ENCODE results near the gene CNPY2. TPM values are rescaled to one million over a fixed set of nuclear protein-coding genes. Genes with fewer than 3 reads are reported as not detected.
"Not testable (repeated sequence)": the region's sequence is repeated elsewhere in the genome, so short reads cannot be mapped to it uniquely, and the experiment has no call there.

The CNPY2 gene
- total and polyA plus RNA-seq, 4 experiments from 2014 or later = 93.5 to 184 (median 135) TPM

DNA sequence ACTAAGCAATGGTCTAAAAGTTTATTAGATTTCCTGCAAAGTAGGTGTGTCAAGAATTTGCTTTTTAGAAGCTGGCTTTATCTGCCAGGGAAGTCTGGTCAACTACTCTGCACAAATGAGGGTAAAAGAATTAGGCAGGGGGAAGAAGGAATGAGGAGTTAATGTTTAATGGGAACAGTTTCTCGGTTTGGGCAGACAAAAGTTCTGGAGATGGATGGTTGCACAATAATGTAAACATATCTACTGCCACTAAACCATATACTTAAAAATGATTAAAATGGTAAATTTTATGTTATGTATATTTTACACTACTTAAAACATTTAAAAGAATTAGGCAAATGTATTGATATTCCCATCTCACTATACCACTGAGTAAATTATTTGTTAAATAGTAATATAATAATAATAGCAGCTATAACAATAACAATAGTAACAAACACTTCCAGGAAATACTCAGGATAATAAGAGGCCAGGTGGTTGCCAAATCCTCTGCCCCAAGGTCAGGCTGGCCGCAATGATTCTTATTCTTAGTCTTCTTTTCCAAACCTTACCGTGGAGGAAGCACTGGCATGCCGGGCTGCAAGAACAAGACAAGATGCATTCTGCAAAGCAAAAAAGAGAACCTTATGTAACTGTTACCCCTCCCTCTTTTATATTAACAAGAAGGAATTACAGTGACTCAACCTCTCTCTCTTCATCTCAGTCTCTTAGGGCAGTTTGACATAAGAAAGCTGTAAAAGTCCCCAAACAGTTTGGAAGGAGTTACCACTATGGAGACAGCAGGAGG, 29.6 kb downstream of the CNPY2 start:
- Histone ChIP-seq H3K9me3 (ENCODE audit: control insufficient read depth in 1 of 2, low read length in 2 of 2) (no peaks in the 10 kb centered on the region), H3K4me1 (ENCODE audit: insufficient read depth, low read length) (peaks cover 6% of the 10 kb centered on the region), H3K4me3 (ENCODE audit: low read length in 2 of 2) (no peak overlapping the region), H3K36me3 (ENCODE audit: insufficient read depth, low read length) (peaks cover 43% of the 10 kb centered on the region), H3K27ac (ENCODE audit: low read depth, low read length) (no peak overlapping the region), H3K27me3 (ENCODE audit: insufficient read depth, low read length) (no peaks in the 10 kb centered on the region)
- CTCF ChIA-PET (ENCODE audit: partially characterized antibody) = interaction anchor here (1.0 to 1.5 kb wide), 5 partner anchors 23 to 178 kb away, joined by 3 to 8 read pairs (median 4); partner anchors contain the start of gene RNF41
- Mint-ChIP-seq H3K27me3 (no peaks in the 10 kb centered on the region), H3K36me3 (peaks cover 35 to 49% of the 10 kb centered on the region in 2 donors), H3K4me3 (no peak overlapping the region), H3K27ac (peak overlapping the region in 6 of 7 donors; percentile 32 to 79 (median 60)), H3K9me3 (no peaks in the 10 kb centered on the region), H3K4me1 (peaks cover 6 to 18% (median 10%) of the 10 kb centered on the region in 4 donors)
- no peak for DNase-seq
- intact Hi-C loops (cut with micrococcal nuclease) = no loop called here
- POLR2A ChIA-PET (ENCODE audit: partially characterized antibody) = interaction anchor here (1.0 kb wide), 2 partner anchors 13 to 19 kb away, joined by 3 to 4 read pairs; partner anchors contain the start of gene CS

GRCh38 chr12:56284263-56284662, 31.5 kb downstream of the CNPY2 start:
- H3K27me3 Mint-ChIP-seq; H3K4me3 Mint-ChIP-seq; H3K9me3 ChIP-seq (ENCODE audit: control insufficient read depth in 1 of 2, low read length in 2 of 2); H3K4me1 ChIP-seq (ENCODE audit: insufficient read depth, low read length); H3K27ac ChIP-seq (ENCODE audit: low read depth, low read length); H3K4me3 ChIP-seq (ENCODE audit: low read length in 2 of 2); POLR2A ChIA-PET (ENCODE audit: partially characterized antibody); DNase-seq; H3K4me1 Mint-ChIP-seq; H3K27me3 ChIP-seq (ENCODE audit: insufficient read depth, low read length); H3K9me3 Mint-ChIP-seq; H3K27ac Mint-ChIP-seq; intact Hi-C loops (cut with micrococcal nuclease): not testable (repeated sequence)
- H3K36me3 ChIP-seq (ENCODE audit: insufficient read depth, low read length) = peaks cover 45% of the 10 kb centered on the region
- CTCF ChIA-PET (ENCODE audit: partially characterized antibody) = interaction anchor here (0.9 to 1.4 kb wide), 4 partner anchors 9 to 179 kb away, joined by 3 to 6 read pairs (median 4); partner anchors contain the start of gene CNPY2
- H3K36me3 Mint-ChIP-seq = peaks cover 34 to 49% of the 10 kb centered on the region in 2 donors

DNA sequence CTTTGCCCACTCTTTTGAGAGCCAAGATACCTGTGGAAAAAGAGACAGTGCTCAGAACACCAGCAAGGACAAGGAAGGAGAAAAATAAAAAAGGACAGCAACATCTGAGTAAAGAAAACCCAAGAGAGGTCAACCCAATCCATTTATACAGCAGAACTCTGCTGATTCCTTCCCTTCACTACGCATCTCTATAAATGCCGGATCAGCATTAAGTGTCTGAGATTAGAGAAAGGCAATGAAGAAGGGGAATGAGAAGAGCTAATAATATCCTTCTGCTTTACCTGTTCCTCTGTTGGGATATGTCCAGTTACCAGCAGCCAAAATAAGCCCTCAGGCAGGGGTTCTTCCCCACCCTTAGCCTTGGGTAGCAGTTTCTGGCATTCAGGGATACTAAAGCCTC, 33.2 kb downstream of the CNPY2 start:
- Mint-ChIP-seq H3K9me3 (no peaks in the 10 kb centered on the region), H3K4me3 (no peak overlapping the region), H3K4me1 (peaks cover 0 to 5% (median 2%) of the 10 kb centered on the region in 4 donors), H3K27me3 (no peaks in the 10 kb centered on the region), H3K36me3 (peaks cover 41 to 54% of the 10 kb centered on the region in 2 donors), H3K27ac (peak overlapping the region in 2 of 7 donors; percentile 11 to 64)
- no peak for DNase-seq
- Histone ChIP-seq H3K27ac (ENCODE audit: low read depth, low read length) (no peak overlapping the region), H3K27me3 (ENCODE audit: insufficient read depth, low read length) (no peaks in the 10 kb centered on the region), H3K4me1 (ENCODE audit: insufficient read depth, low read length) (no peaks in the 10 kb centered on the region), H3K36me3 (ENCODE audit: insufficient read depth, low read length) (peaks cover 59% of the 10 kb centered on the region), H3K4me3 (ENCODE audit: low read length in 2 of 2) (no peak overlapping the region), H3K9me3 (ENCODE audit: control insufficient read depth in 1 of 2, low read length in 2 of 2) (no peaks in the 10 kb centered on the region)
- ChIA-PET CTCF (ENCODE audit: partially characterized antibody) (no interaction called here), POLR2A (ENCODE audit: partially characterized antibody) (no interaction called here)
- intact Hi-C loops (cut with micrococcal nuclease) = no loop called here

DNA sequence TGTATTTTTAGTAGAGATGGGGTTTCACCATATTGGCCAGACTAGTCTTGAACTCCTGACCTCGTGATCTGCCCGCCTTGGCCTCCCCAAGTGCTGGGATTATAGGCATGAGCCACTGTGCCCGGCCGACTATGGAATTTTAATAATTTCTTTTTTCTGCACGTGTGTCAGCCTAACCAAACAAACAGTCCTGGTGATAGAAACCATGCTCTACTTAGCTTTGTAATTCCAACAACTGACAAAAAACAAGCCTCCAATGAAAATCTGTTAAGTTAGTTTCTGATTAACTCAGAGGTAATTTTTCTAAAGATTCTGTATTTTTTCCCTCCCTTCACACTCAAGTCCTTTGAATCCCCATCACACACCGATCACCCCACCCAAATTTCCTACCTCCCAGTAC, 33.8 kb downstream of the CNPY2 start:
- Histone ChIP-seq H3K4me3 (ENCODE audit: low read length in 2 of 2) (no peak overlapping the region), H3K4me1 (ENCODE audit: insufficient read depth, low read length) (no peaks in the 10 kb centered on the region), H3K27ac (ENCODE audit: low read depth, low read length) (no peak overlapping the region), H3K9me3 (ENCODE audit: control insufficient read depth in 1 of 2, low read length in 2 of 2) (no peaks in the 10 kb centered on the region), H3K36me3 (ENCODE audit: insufficient read depth, low read length) (peaks cover 59% of the 10 kb centered on the region), H3K27me3 (ENCODE audit: insufficient read depth, low read length) (no peaks in the 10 kb centered on the region)
- DNase-seq = no peak
- ChIA-PET POLR2A (ENCODE audit: partially characterized antibody) (no interaction called here), CTCF (ENCODE audit: partially characterized antibody) (no interaction called here)
- intact Hi-C loops (cut with micrococcal nuclease) = no loop called here
- Mint-ChIP-seq H3K4me3 (no peak overlapping the region), H3K9me3 (no peaks in the 10 kb centered on the region), H3K36me3 (peaks cover 42 to 57% of the 10 kb centered on the region in 2 donors), H3K4me1 (peaks cover 0 to 5% (median 2%) of the 10 kb centered on the region in 4 donors), H3K27ac (peak overlapping the region in 2 of 7 donors; percentile 31 to 64), H3K27me3 (no peaks in the 10 kb centered on the region)

GRCh38 chr12:56280849-56281248, 34.9 kb downstream of the CNPY2 start:
- Histone ChIP-seq H3K9me3 (ENCODE audit: control insufficient read depth in 1 of 2, low read length in 2 of 2) (no peaks in the 10 kb centered on the region), H3K4me3 (ENCODE audit: low read length in 2 of 2) (no peak overlapping the region), H3K4me1 (ENCODE audit: insufficient read depth, low read length) (no peaks in the 10 kb centered on the region), H3K36me3 (ENCODE audit: insufficient read depth, low read length) (peaks cover 56% of the 10 kb centered on the region), H3K27me3 (ENCODE audit: insufficient read depth, low read length) (no peaks in the 10 kb centered on the region), H3K27ac (ENCODE audit: low read depth, low read length) (no peak overlapping the region)
- POLR2A ChIA-PET (ENCODE audit: partially characterized antibody) = no interaction called here
- CTCF ChIA-PET (ENCODE audit: partially characterized antibody) = no interaction called here
- no peak for DNase-seq
- Mint-ChIP-seq H3K27me3 (no peaks in the 10 kb centered on the region), H3K9me3 (no peaks in the 10 kb centered on the region), H3K27ac (peak overlapping the region in 2 of 7 donors; percentile 22 to 71), H3K36me3 (peaks cover 44 to 55% of the 10 kb centered on the region in 2 donors), H3K4me1 (peaks cover 0 to 2% (median 0%) of the 10 kb centered on the region in 4 donors), H3K4me3 (no peak overlapping the region)
- intact Hi-C loops (cut with micrococcal nuclease) = no loop called here

DNA sequence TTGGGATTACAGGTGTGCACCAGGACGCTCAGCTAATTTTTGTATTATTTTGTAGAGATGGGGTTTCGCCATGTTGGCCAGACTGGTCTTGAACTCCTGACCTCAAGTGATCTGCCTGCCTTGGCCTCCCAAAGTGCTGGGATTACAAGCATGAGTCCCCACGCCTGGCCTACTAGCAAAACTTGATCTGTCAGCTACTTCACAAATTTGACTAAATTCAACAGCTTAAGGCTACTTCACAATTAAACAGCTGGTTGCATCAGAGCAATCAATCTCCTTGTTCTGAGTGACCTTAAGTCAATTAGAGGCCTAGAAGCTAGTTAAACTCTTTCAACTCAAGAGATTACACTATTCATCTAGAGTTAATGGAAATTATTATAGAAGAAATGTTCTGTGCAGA, 36.9 kb downstream of the CNPY2 start:
- Mint-ChIP-seq H3K27me3 (no peaks in the 10 kb centered on the region), H3K9me3 (no peaks in the 10 kb centered on the region), H3K4me1 (no peaks in the 10 kb centered on the region), H3K4me3 (no peak overlapping the region), H3K27ac (peak overlapping the region in 1 of 7 donors; percentile 27), H3K36me3 (peaks cover 47 to 65% of the 10 kb centered on the region in 2 donors)
- POLR2A ChIA-PET (ENCODE audit: partially characterized antibody) = interaction anchor here (0.5 to 0.9 kb wide), 3 partner anchors 19 to 154 kb away, joined by 3 to 5 read pairs (median 3); no protein-coding TSS in a partner anchor
- H3K4me1 ChIP-seq (ENCODE audit: insufficient read depth, low read length) = no peaks in the 10 kb centered on the region
- intact Hi-C loops (cut with micrococcal nuclease) = no loop called here
- DNase-seq = no peak
- peaks cover 66% of the 10 kb centered on the region for H3K36me3 ChIP-seq (ENCODE audit: insufficient read depth, low read length)
- H3K27me3 ChIP-seq (ENCODE audit: insufficient read depth, low read length) = no peaks in the 10 kb centered on the region
- CTCF ChIA-PET (ENCODE audit: partially characterized antibody) = interaction anchor here (1.6 kb wide), 1 partner anchor 13 kb away, joined by 3 read pairs; no protein-coding TSS in a partner anchor
- no peaks in the 10 kb centered on the region for H3K9me3 ChIP-seq (ENCODE audit: control insufficient read depth in 1 of 2, low read length in 2 of 2)
- H3K4me3 ChIP-seq (ENCODE audit: low read length in 2 of 2) = no peak overlapping the region
- H3K27ac ChIP-seq (ENCODE audit: low read depth, low read length) = no peak overlapping the region

DNA sequence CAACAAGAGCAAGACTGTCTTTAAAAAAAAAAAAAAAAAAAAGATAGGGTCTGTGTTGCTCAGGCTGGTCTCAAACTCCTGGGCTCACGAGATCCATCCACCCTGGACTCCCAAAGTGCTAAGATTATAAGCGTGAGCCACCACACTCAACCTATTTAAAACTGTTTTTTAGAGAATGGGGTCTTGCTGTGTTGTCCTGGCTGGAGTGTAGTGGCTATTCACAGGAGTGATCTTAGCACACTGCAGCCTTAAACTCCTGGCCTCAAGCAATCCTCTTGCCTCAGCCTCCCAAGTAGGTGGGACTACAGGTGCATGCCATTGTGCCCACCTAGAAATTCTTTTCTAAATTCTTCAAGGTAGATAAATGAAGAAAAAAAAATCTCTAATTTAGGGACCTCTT, 41.5 kb downstream of the CNPY2 start:
- H3K9me3 ChIP-seq (ENCODE audit: control insufficient read depth in 1 of 2, low read length in 2 of 2) = no peaks in the 10 kb centered on the region
- peaks cover 64% of the 10 kb centered on the region for H3K36me3 ChIP-seq (ENCODE audit: insufficient read depth, low read length)
- H3K4me1 Mint-ChIP-seq = no peaks in the 10 kb centered on the region

More for the DNA sequence above, 41.5 kb downstream of the CNPY2 start:
- H3K4me3 Mint-ChIP-seq = no peak overlapping the region
- Histone ChIP-seq H3K27me3 (ENCODE audit: insufficient read depth, low read length) (no peaks in the 10 kb centered on the region), H3K27ac (ENCODE audit: low read depth, low read length) (no peak overlapping the region), H3K4me1 (ENCODE audit: insufficient read depth, low read length) (no peaks in the 10 kb centered on the region), H3K4me3 (ENCODE audit: low read length in 2 of 2) (no peak overlapping the region)
- intact Hi-C loops (cut with micrococcal nuclease) = no loop called here
- DNase-seq = no peak
- ChIA-PET POLR2A (ENCODE audit: partially characterized antibody) (no interaction called here), CTCF (ENCODE audit: partially characterized antibody) (no interaction called here)
- peak overlapping the region in 1 of 7 donors; percentile 43 for H3K27ac Mint-ChIP-seq
- no peaks in the 10 kb centered on the region for H3K9me3 Mint-ChIP-seq
- peaks cover 37 to 74% of the 10 kb centered on the region in 2 donors for H3K36me3 Mint-ChIP-seq
- H3K27me3 Mint-ChIP-seq = no peaks in the 10 kb centered on the region
